OCI-LY1 (cell line): Measurements from ENCODE around the gene PDCL3.

Experiments
- EZH2 ChIP-seq: fragments of 200-600 bp; sonication (generic), shearing (Covaris generic); IDR thresholded peaks from 2 replicates; pipeline ENCODE4 v1.8.0; 2017; ENCODE audit warnings: borderline replicate concordance, mixed run types, mild to moderate bottlenecking, antibody characterized with exemption, low read length, moderate library complexity, mixed read lengths
- TF ChIP-seq, protein P1 (sequence below): fragments of 200-600 bp; sonication (generic), shearing (Covaris generic); IDR thresholded peaks from 2 replicates; pipeline ENCODE4 v1.5.1; 2017; ENCODE audit warnings: mild to moderate bottlenecking, antibody characterized with exemption, low read length, moderate library complexity, mixed read lengths

DNA sequence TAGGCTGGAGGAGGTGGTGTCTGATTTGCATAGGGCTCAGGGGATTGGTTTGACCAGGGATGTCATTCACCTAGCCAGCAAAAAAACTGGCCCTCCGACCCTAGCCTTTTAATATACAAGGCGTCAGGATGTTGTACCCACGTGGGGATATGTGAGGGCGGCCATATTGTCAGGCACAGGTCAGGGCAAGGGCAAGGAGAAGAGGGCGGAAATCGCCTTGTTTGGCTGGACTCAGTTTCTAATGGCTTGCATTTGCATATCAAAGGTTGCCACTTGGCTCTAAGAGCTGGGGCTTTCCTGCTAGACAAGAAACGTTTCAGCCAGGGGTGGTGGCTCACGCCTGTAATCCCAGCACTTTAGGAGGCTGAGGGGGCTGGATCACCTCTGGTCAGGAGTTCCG, 24.9 kb upstream of the PDCL3 start:
- no peak for TF ChIP-seq EZH2
- TF ChIP-seq, protein P1, sequence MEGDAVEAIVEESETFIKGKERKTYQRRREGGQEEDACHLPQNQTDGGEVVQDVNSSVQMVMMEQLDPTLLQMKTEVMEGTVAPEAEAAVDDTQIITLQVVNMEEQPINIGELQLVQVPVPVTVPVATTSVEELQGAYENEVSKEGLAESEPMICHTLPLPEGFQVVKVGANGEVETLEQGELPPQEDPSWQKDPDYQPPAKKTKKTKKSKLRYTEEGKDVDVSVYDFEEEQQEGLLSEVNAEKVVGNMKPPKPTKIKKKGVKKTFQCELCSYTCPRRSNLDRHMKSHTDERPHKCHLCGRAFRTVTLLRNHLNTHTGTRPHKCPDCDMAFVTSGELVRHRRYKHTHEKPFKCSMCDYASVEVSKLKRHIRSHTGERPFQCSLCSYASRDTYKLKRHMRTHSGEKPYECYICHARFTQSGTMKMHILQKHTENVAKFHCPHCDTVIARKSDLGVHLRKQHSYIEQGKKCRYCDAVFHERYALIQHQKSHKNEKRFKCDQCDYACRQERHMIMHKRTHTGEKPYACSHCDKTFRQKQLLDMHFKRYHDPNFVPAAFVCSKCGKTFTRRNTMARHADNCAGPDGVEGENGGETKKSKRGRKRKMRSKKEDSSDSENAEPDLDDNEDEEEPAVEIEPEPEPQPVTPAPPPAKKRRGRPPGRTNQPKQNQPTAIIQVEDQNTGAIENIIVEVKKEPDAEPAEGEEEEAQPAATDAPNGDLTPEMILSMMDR, result no peak
